CD4-positive, CD25-positive, alpha-beta regulatory T cell (primary cell): Measurements from ENCODE around the gene RAP1GAP2. TPM values are rescaled to one million over a fixed set of nuclear protein-coding genes. Genes with fewer than 3 reads are reported as not detected.
A peak's percentile ranks its signal among the peaks of the same experiment; 100 is the strongest.

Source experiments
- ATAC-seq, 2 donors: fragments of 150-1000 bp; cut with Tn5 transposase; one replicate each; pipeline ENCODE4 v1.10.0; 2021; ENCODE audit warnings: low read depth in 2 of 2, moderate number of reproducible peaks in 2 of 2, moderate library complexity in 1 of 2
- DNase-seq, 3 donors: peaks; one replicate each; pipeline versions ENCODE4 v3.0.0 to v3.0.0-alpha.2; 2012 to 2022; ENCODE audit warnings: mixed read lengths in 1 of 3
- H3K27ac ChIP-seq: one replicate; pipeline ENCODE4 v1.7.0; 2013; ENCODE audit warnings: mild to moderate bottlenecking, low read length; ENCODE audit not compliant: insufficient read depth, poor library complexity, severe bottlenecking
- H3K27me3 ChIP-seq: one replicate; pipeline ENCODE4 v1.7.0; 2013; ENCODE audit warnings: low read length; ENCODE audit not compliant: control insufficient read depth, insufficient read depth
- H3K36me3 ChIP-seq: one replicate; pipeline ENCODE4 v1.7.0; 2013; ENCODE audit warnings: mild to moderate bottlenecking, low read length, moderate library complexity; ENCODE audit not compliant: control insufficient read depth, insufficient read depth
- H3K4me1 ChIP-seq: 2 replicates; pipeline ENCODE4 v1.7.0; 2013; ENCODE audit warnings: mild to moderate bottlenecking, low read length; ENCODE audit not compliant: insufficient read depth, control insufficient read depth, poor library complexity, severe bottlenecking
- H3K4me3 ChIP-seq: one replicate; pipeline ENCODE4 v1.7.0; 2013; ENCODE audit warnings: low read depth, mild to moderate bottlenecking, low read length, moderate library complexity
- H3K9me3 ChIP-seq, 2 experiments: 1 replicate in 1 of 2; 2 replicates in 1 of 2; pipeline ENCODE4 v1.7.0; 2013; ENCODE audit warnings: low read length in 2 of 2, mild to moderate bottlenecking in 1 of 2, moderate library complexity in 1 of 2; ENCODE audit not compliant: control insufficient read depth in 2 of 2
- H3K27ac Mint-ChIP-seq, 3 donors: one replicate each; pipeline ENCODE4 v1.8.0; 2020 to 2022; ENCODE audit warnings: mild to moderate bottlenecking in 3 of 3, mixed read lengths in 3 of 3, moderate library complexity in 2 of 3
- H3K27me3 Mint-ChIP-seq: one replicate; pipeline ENCODE4 v1.8.0; 2022; ENCODE audit warnings: mild to moderate bottlenecking, mixed read lengths
- H3K36me3 Mint-ChIP-seq: one replicate; pipeline ENCODE4 v1.8.0; 2020; ENCODE audit warnings: mixed read lengths
- H3K4me1 Mint-ChIP-seq, 4 donors: one replicate each; pipeline ENCODE4 v1.8.0; 2020 to 2022; ENCODE audit warnings: mixed read lengths in 4 of 4, mild to moderate bottlenecking in 1 of 4
- H3K4me3 Mint-ChIP-seq, 4 donors: one replicate each; pipeline ENCODE4 v1.8.0; 2020 to 2022; ENCODE audit warnings: mild to moderate bottlenecking in 4 of 4, mixed read lengths in 4 of 4, moderate library complexity in 3 of 4
- H3K9me3 Mint-ChIP-seq, 7 donors: one replicate each; pipeline ENCODE4 v1.8.0; 2020 to 2022; ENCODE audit warnings: mixed read lengths in 7 of 7, mild to moderate bottlenecking in 3 of 7, moderate library complexity in 2 of 7
- polyA plus RNA-seq, 4 donors: library from polyadenylated mRNA; unstranded; fragments of 300-500 nt; fragmentation: Illumina TruSeq; gene quantifications; one replicate each; pipeline ENCODE4 v1.2.3, GENCODE V29; 2021
- total RNA-seq: library from RNA; stranded (reverse); gene quantifications from one replicate; pipeline ENCODE4 v1.2.3, GENCODE V29; 2022

Gene RAP1GAP2
- total and polyA plus RNA-seq, 5 donors from 2014 or later = 2.7 to 87.6 (median 5.1) TPM

DNA sequence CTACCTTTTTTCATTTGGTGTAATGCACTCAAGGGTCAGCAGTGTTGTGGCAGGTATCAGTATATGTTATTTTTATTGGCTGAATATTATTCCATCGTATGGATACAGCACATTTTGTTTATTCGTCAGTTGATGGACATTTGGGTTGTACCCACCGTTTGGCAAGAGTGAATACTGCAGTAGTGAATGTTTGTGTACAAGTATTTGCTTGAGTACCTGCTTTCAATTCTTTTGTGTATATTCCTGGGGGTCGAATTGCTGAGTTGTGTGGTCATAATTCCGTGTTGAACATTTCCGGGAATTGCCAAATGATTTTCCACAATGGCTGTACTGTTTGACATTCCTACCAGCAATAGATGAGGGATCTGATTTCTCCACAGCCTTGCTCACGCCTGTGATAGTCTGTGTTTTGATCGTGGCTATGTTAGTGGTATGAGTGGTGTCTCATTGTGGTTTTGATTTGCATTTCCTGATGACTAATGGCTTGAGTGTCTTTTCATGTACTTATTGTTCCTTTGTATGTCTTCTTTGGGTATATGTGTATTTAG lies 158.7 kb downstream of the RAP1GAP2 start:
- peak overlapping the region; percentile 43 for H3K4me3 ChIP-seq
- Mint-ChIP-seq H3K4me1 (peaks cover 6 to 24% (median 18%) of the 10 kb centered on the region in 4 donors), H3K27ac (peak overlapping the region in 1 of 3 donors; percentile 42), H3K27me3 (no peaks in the 10 kb centered on the region), H3K4me3 (no peak overlapping the region), H3K36me3 (peaks cover 19% of the 10 kb centered on the region), H3K9me3 (peaks cover 0 to 4% (median 0%) of the 10 kb centered on the region in 7 donors)
- no peak overlapping the region for H3K27ac ChIP-seq
- no peaks in the 10 kb centered on the region for H3K36me3 ChIP-seq
- H3K4me1 ChIP-seq = peaks cover 8% of the 10 kb centered on the region
- peak; percentile 67 for ATAC-seq
- no peaks in the 10 kb centered on the region for H3K9me3 ChIP-seq
- peak in 1 of 3 donors; percentile 31 for DNase-seq
- no peaks in the 10 kb centered on the region for H3K27me3 ChIP-seq

DNA sequence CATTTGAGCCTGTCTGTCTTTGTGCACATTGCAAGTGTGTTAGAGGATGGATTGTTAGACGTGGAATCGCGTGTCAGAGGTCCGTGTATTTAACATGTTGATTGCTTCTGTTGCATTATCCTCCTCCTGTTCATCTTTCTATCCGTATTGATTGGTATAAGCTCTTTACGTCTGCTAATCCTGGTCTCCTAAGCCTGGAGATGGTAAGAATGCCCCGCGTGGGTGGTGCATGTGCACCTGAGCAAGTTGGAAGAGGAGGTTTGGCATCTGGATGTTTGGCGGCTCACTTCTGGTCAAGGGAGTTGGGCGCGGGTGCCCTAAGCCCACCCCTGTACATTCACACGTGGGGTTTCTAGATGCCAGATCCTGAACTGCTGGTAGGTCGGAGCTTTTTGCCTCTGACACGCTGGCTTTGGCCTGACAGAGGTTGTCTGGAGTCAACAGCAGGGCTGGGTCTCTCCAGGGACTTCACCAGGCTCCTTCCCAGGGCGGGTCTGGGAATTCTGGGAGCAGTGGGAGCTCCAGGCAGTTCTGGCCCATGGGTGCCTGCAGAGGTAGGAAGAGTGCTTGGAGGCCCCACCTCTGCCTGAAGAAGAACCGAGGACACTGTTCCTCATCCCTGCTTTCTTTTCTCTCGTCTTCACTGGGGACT lies 159.8 kb downstream of the RAP1GAP2 start:
- peaks cover 0 to 4% (median 0%) of the 10 kb centered on the region in 7 donors for H3K9me3 Mint-ChIP-seq
- H3K4me3 Mint-ChIP-seq = no peak overlapping the region
- peak overlapping the region in 1 of 3 donors; percentile 43 for H3K27ac Mint-ChIP-seq
- Histone ChIP-seq H3K27me3 (no peaks in the 10 kb centered on the region), H3K27ac (no peak overlapping the region), H3K4me1 (peaks cover 8% of the 10 kb centered on the region), H3K9me3 (no peaks in the 10 kb centered on the region), H3K4me3 (no peak overlapping the region), H3K36me3 (no peaks in the 10 kb centered on the region)
- H3K27me3 Mint-ChIP-seq = no peaks in the 10 kb centered on the region
- ATAC-seq (no peak), DNase-seq (no peak)
- H3K4me1 Mint-ChIP-seq = peaks cover 6 to 23% (median 18%) of the 10 kb centered on the region in 4 donors
- H3K36me3 Mint-ChIP-seq = peaks cover 17% of the 10 kb centered on the region

DNA sequence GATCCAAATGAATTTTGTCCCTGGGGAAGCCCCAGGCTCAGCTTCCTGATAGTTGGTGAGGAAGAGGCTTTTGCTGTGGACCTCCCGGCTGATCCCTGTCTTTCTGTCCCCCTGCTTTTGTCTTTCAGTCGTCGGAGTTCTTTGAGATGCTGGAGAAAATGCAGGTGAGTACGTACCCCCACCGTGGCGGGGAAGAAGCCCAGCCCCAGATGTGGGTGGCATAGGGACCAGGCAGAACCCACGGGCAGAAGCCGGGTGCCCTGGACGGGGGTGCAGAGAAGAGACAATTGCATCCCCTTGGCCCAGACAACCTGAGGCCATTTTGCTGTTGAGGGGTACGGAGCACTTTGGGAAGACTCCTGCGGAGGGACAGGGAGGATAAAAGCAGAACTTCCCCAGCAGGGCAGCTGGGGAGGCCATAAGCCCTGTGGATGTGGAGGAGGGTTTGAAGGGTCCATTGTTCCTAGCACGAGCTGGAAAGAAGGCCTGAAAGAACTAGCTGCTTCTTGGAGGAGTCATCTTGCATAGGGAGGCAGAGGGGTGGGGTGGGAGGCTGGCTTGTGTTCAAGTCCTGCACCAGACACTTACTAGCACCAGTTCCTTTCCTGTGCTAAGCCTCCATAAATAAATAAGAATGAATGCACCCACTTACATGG lies 161.5 kb downstream of the RAP1GAP2 start:
- Histone ChIP-seq H3K27ac (no peak overlapping the region), H3K4me3 (no peak overlapping the region), H3K4me1 (peaks cover 8% of the 10 kb centered on the region), H3K9me3 (no peaks in the 10 kb centered on the region), H3K36me3 (no peaks in the 10 kb centered on the region), H3K27me3 (no peaks in the 10 kb centered on the region)
- ATAC-seq (no peak), DNase-seq (no peak)
- Mint-ChIP-seq H3K27ac (no peak overlapping the region), H3K36me3 (peaks cover 18% of the 10 kb centered on the region), H3K27me3 (no peaks in the 10 kb centered on the region), H3K4me3 (no peak overlapping the region), H3K4me1 (peaks cover 6 to 20% (median 16%) of the 10 kb centered on the region in 4 donors), H3K9me3 (peaks cover 0 to 3% (median 0%) of the 10 kb centered on the region in 7 donors)

DNA sequence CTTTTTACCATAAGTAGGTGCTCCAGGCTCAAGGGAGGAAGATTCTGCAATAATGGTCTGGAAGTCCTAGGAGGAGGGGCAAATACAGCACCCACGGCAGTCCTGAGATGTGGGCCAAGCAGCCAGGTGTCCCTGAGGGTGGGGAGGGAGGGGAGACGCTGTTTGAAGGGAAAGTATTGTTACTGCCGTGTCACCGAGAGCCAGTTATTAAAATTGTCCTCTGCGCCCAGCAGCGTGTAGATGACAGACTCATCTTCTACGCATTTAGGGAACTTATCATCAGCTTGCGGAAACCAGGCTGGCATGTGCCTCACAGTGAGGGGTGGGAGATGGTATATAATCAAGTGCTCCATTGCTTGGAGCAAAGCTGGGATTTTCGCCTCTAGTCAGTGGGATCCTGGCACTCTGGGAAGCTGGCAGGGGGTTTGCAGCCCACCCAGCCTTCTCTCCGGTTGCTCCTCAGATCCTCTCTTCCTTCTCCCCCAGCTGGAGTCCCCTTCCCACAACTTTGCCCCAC lies 162.5 kb downstream of the RAP1GAP2 start:
- H3K36me3 Mint-ChIP-seq = peaks cover 18% of the 10 kb centered on the region
- DNase-seq = no peak

DNA sequence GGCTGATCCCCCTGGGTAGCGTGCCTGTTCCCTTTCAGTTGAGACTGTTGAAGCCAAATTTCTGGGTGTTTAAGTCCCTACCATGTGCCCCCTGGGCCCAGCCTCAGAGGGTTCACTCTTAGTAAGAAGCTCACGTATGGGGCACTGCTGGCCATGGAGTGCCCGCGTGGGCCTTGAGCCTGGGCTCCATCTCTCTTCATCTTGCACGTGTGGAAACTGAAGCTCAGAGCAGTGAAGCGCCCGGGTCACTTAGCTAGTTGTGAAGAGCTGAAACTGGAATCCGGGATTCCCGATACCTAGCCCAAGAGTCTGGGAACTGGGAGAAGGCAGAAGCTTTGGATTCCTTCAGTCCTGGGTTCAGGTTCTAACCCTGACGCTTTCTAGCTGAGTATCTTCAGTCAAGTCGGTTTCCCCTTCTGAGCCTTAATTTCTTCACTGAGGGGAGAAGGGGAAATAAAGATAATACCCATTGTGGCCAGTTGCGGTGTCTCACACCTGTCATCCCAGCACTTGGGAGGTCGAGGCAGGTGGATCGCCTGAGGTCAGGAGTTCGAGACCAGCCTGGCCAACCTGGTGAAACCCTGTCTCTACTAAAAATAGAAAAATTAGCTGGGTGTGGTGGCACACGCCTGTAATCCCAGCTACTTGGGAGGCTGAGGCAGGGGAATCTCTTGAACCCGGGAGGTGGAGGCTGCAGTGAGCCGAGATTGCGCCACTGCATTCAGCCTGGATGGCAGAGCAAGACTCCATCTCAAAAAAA lies 163.3 kb downstream of the RAP1GAP2 start:
- Histone ChIP-seq H3K4me1 (peaks cover 8% of the 10 kb centered on the region), H3K9me3 (no peaks in the 10 kb centered on the region), H3K27me3 (no peaks in the 10 kb centered on the region), H3K27ac (no peak overlapping the region), H3K4me3 (no peak overlapping the region), H3K36me3 (no peaks in the 10 kb centered on the region)
- Mint-ChIP-seq H3K4me3 (no peak overlapping the region), H3K36me3 (peaks cover 21% of the 10 kb centered on the region), H3K9me3 (peaks cover 0 to 2% (median 0%) of the 10 kb centered on the region in 7 donors), H3K27ac (no peak overlapping the region), H3K27me3 (no peaks in the 10 kb centered on the region), H3K4me1 (peaks cover 6 to 17% (median 15%) of the 10 kb centered on the region in 4 donors)
- no peak for ATAC-seq
- no peak for DNase-seq

More for the DNA sequence above, 162.5 kb downstream of the RAP1GAP2 start:
- Histone ChIP-seq H3K27ac (no peak overlapping the region), H3K36me3 (no peaks in the 10 kb centered on the region), H3K4me3 (no peak overlapping the region), H3K4me1 (peaks cover 8% of the 10 kb centered on the region), H3K9me3 (no peaks in the 10 kb centered on the region), H3K27me3 (no peaks in the 10 kb centered on the region)
- Mint-ChIP-seq H3K9me3 (peaks cover 0 to 2% (median 0%) of the 10 kb centered on the region in 7 donors), H3K27ac (no peak overlapping the region), H3K4me1 (peaks cover 6 to 17% (median 15%) of the 10 kb centered on the region in 4 donors), H3K4me3 (no peak overlapping the region), H3K27me3 (no peaks in the 10 kb centered on the region)
- no peak for ATAC-seq

DNA sequence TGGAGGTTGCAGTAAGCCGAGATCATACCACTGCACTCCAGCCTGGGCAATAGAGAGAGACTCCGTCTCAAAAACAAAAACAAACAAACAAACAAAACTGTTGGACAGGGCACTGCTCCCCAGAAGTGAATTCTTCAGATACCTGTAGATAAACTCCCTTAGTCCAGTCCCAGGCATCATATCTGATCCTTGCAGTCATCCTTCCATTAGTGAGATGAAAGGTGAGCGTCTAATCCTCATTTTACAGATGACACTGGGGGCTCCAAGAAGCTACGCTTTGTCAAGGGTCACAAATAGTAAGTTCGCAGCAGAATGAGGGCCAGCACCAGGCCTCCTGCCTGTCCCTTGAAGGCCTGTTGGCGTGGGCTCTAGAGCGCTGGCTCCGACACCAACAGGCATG lies 165.2 kb downstream of the RAP1GAP2 start:
- no peak for ATAC-seq
- H3K27ac Mint-ChIP-seq = no peak overlapping the region

DNA sequence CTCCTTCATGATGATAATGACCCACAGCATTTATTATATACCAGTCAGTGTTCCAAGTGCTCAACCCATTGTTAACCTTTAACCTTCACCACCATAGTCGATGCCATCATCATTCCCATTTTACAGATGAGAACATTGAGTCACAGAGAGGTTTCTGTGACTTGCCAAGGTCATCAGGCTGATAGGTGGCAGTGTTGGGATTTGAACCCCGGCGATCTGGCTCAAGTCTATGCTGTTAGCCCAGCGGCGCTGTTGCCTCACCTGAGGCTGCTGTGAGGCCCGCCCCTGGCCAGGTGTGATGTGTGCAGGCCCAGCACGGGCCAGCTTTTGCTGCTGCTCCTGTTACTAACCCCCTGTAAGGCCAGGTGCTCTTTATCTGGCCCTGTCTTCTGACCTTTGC lies 166.0 kb downstream of the RAP1GAP2 start:
- Mint-ChIP-seq H3K9me3 (peaks cover 0 to 2% (median 0%) of the 10 kb centered on the region in 7 donors), H3K4me1 (peaks cover 0 to 5% (median under 1%) of the 10 kb centered on the region in 4 donors), H3K27me3 (no peaks in the 10 kb centered on the region), H3K27ac (no peak overlapping the region), H3K4me3 (no peak overlapping the region), H3K36me3 (peaks cover 27% of the 10 kb centered on the region)
- Histone ChIP-seq H3K27ac (no peak overlapping the region), H3K9me3 (no peaks in the 10 kb centered on the region), H3K27me3 (no peaks in the 10 kb centered on the region), H3K4me1 (no peaks in the 10 kb centered on the region), H3K36me3 (peaks cover 18% of the 10 kb centered on the region), H3K4me3 (no peak overlapping the region)
- ATAC-seq (no peak), DNase-seq (no peak)

More for the DNA sequence above, 165.2 kb downstream of the RAP1GAP2 start:
- Histone ChIP-seq H3K27ac (no peak overlapping the region), H3K27me3 (no peaks in the 10 kb centered on the region), H3K36me3 (peaks cover 12% of the 10 kb centered on the region), H3K4me1 (no peaks in the 10 kb centered on the region), H3K4me3 (no peak overlapping the region), H3K9me3 (no peaks in the 10 kb centered on the region)
- H3K36me3 Mint-ChIP-seq = peaks cover 24% of the 10 kb centered on the region
- H3K9me3 Mint-ChIP-seq = peaks cover 0 to 2% (median 0%) of the 10 kb centered on the region in 7 donors
- DNase-seq = no peak
- no peak overlapping the region for H3K4me3 Mint-ChIP-seq
- H3K27me3 Mint-ChIP-seq = no peaks in the 10 kb centered on the region
- H3K4me1 Mint-ChIP-seq = peaks cover 0 to 3% (median 2%) of the 10 kb centered on the region in 4 donors
